T-helper 2 cell treated with Interferon-gamma antibody and Interleukin-4, amounts not matched to agents 100 ng/mL and 5 ng/mL, for 36 hours (primary cell): ENCODE measurements around the gene RGS7. TPM values are rescaled to one million over a fixed set of nuclear protein-coding genes. Genes with fewer than 3 reads are reported as not detected.
"Not testable (repeated sequence)": the region's sequence is repeated elsewhere in the genome, so short reads cannot be mapped to it uniquely, and the experiment has no call there.

ENCODE experiments used
- intact Hi-C: fragments of 100-400 bp; cut with micrococcal nuclease; formaldehyde crosslinking; loops from one replicate; pipeline ENCODE4 v1.15.1; 2023
- total RNA-seq: library from RNA; stranded (reverse); gene quantifications from 2 replicates; pipeline ENCODE4 v1.2.3, GENCODE V29; 2022

The RGS7 gene
- total RNA-seq, 1 donor from 2014 or later = not detected

- intact Hi-C loops = no loop called here
These were observed 141.8 kb downstream of the RGS7 start for GRCh38 chr1:241215203-241215602.

- intact Hi-C loops = no loop called here
These were observed 143.9 kb downstream of the RGS7 start for GRCh38 chr1:241213139-241213538.

GRCh38 chr1:241212628-241213027 is 144.4 kb downstream of the RGS7 start:
- intact Hi-C loops = no loop called here

DNA sequence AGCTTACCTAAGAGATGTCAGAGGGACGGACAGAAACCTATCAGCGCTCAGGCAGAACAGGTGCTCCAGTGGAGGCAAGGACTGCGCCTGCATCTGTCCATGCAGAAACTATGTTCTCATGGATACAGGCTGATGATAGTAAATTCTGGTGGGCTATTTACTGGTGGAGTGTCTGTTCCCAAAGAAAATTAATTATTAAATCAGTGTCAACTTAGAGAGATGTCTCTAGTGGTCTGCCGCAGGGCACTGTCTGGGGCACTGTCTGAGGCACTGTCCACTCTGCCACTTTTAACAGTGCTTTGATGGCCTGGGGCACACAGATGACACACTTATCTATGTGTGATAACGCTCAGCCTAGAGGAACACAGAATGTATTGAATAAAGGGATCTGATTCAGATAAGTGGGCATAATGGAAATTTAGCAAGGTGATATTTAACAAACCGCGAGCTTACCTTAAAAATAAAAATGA is 148.1 kb downstream of the RGS7 start:
- intact Hi-C loops = no loop called here

- intact Hi-C loops = no loop called here
These were observed 153.2 kb downstream of the RGS7 start for GRCh38 chr1:241203817-241204216.

- intact Hi-C loops = no loop called here
These were observed 154.6 kb downstream of the RGS7 start for GRCh38 chr1:241202401-241202800.

DNA sequence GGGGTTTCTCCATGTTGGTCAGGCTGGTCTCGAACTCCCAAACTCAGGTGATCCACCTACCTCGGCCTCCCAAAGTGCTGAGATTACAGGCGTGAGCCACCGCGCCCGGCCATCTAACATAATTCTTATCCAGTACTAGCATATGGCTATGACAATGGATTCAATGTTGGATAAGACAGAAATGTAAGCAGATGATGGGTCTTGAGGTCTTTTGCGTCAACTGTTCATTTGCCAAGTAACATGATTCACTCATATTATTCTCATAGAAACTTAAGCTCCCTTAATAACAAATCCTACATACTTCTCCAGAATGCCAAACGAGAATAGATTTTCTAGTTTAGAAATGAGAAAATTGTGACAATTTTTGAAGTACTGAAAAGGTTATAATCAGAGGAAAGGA is 170.3 kb downstream of the RGS7 start:
- intact Hi-C loops = no loop called here

DNA sequence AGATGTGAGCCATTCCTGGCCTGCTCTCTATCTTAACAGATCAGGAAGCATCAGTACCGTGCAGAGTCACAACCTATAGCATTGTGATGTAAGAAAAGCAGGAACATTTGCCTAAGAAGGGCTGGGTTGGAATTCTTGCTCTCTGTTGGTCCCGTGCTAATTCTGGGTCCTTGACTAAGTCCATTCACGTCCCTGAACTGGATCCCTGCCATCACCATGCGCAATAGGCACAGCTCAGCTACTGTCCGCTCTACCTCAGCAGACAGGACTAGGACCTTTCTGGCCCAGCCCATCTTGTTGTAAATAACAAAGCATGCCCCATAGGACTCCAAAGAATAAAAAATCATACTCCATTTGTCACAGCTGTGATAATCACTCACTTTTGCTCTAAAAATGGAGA is 175.0 kb downstream of the RGS7 start:
- intact Hi-C loops = no loop called here

GRCh38 chr1:241181471-241181870 is 175.5 kb downstream of the RGS7 start:
- intact Hi-C loops = no loop called here

- intact Hi-C loops = no loop called here
These were observed 176.4 kb downstream of the RGS7 start for GRCh38 chr1:241180569-241180968.

DNA sequence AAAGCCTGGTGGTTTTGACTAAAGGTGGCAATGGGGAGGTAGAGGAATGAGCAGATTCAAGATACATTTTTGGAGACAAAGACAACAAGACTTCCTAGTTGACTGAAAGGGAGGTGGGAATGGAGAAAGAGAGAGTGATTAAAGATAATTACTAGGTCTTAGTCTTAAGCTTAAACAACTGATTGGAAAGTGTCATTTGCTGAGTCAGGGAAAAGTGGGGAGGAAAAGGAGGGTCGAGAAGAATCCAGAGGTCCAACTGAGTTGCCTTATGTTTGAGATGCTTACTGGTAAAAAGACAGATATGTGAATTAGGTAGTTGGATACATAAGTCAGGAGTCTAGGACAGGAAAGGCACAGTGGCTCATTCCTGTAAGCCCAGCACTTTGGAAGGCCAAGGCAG is 179.3 kb downstream of the RGS7 start:
- intact Hi-C loops = no loop called here

GRCh38 chr1:241172486-241172885 is 184.5 kb downstream of the RGS7 start:
- intact Hi-C loops = no loop called here

DNA sequence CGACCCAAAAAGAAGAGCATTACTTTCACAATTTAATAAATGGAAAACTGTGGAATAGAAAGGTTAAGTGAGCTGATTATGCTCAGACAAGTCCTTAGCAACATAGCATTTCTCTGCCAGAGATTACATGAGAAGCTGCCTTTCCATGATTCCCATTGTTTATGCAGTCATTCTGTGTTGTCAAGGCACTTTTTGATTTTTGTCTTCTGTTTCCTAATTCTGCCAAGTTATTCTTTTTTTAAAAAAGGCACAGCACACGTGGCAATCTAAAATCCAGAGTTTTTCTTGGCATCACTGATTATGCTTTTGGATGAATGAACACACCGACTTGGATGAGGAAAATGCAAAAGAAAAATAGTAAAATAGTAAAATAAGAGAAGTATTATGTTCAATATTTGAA is 185.0 kb downstream of the RGS7 start:
- intact Hi-C loops = no loop called here

DNA sequence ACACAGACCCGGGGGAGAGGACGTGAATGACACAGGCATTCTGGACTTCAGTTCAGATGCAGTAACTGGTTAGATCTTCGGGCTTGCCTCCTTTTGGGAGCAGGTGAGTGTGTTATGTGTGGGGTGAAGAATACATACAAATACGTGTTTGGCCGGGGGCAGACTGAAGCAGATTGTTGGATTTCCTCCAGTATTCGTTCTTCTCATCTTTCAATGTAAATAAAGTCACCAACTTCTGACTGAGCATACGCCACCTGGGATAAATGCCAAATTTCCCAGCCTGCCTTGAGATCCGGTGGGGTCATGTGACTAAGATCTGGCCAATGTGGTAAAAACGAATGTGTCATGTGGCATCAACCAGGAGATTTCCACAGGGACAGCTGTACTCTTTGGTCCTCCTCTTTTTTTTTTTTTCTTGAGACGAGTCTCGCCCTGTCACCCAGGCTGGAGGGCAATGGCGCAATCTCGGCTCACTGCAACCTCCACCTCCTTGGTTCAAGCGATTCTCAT is 189.8 kb downstream of the RGS7 start:
- intact Hi-C loops = no loop called here

GRCh38 chr1:241166625-241167024 is 190.4 kb downstream of the RGS7 start:
- intact Hi-C loops = no loop called here

- intact Hi-C loops = not testable (repeated sequence)
These were observed 191.7 kb downstream of the RGS7 start for GRCh38 chr1:241165256-241165655.

GRCh38 chr1:241163363-241163762 is 193.6 kb downstream of the RGS7 start:
- intact Hi-C loops = no loop called here

DNA sequence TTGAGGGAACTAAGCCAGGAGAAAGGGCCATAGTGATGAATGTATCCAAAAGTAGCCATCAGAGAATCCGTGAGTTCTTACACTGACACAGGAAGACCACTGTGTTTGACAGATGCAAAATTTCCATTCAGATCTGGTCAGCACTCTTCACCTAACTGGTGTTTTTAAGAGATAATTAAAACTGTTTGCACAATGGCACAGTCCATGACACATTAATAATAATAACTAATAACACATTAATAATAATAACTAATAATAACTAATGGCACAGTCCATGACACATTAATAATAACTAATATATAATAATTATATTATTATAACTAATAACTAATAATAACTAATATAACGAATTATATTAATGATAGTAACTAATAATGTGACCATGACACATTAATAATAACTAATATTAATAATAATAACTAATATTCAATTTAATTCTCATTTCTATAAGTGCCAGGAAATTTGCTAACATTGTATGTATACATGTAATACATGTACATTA is 195.8 kb downstream of the RGS7 start:
- intact Hi-C loops = no loop called here

- intact Hi-C loops = no loop called here
These were observed 199.6 kb downstream of the RGS7 start for GRCh38 chr1:241157435-241157834.

DNA sequence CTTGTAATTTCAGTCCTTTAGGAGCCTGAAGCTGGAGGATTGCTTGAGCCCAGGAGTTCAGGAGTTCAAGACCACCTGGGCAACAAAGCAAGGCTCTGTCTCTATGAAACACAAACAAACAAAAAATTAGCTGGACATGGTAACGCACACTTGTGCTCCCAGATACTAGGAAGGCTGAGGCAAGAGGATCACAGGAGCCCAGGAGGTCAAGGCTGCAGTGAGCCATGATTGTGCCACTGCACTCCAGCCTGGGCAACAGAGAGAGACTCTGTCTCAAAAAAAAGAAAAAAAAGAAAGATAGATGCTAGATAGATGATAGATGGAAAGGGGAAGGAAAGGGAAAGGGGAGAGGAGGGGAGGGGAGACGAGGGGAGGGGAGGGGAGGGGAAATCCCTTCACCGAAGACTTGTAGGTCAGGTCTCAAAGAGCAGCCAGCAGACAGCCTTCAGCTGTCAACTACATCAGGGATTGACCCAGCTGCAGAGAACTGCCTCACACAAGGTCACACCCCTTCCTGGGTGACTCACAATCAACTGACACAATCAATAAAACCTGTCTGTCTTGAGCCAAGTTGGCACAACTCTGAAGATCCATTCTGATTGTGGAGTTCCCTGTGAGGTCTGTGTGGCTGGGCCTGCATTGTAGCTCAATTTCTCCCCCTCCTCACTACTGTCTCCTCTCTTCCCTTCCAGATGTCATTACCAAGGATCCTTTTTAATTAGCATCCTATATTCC is 200.6 kb downstream of the RGS7 start:
- intact Hi-C loops = no loop called here

DNA sequence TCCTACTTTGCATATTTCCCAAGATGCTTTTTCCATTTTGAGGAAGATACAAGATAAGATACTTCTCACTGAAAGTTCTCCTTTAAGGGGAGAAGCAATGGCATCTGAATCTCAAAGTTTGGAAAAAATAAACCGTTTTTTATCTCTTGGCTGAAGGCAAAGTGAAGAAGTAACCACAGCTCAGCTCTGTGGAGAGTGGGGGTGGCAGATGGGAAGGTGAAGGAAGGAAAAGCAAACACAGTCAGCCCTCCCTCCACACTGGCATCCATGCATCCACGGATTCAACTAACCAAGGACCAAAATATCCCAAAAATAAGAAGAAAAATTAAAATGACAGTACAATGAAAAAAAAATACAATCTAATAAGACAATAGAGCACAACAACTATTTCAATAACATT is 211.1 kb downstream of the RGS7 start:
- intact Hi-C loops = no loop called here

GRCh38 chr1:241143765-241144442 is 213.1 kb downstream of the RGS7 start:
- intact Hi-C loops = no loop called here

DNA sequence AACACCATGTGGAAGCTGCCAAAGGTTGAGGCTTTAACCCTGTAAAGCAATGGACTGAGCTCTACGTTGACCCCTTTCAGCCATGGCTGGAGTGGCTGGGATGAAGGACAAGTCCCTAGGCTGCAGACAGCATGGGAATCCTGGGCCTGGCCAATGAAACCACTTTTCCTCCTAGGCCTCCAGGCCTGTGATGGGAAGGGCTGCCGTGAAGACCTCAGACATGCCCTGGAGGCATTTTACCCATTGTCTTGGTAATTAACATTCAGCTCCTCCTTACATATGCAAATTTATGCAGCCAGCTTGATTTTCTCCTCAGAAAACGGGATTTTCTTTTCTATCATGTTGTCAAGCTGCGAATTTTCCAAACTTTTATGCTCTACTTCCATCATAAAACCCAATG is 214.5 kb downstream of the RGS7 start:
- intact Hi-C loops = no loop called here
